ENCODE measurements around the gene PCK1. TPM values are rescaled to one million over a fixed set of nuclear protein-coding genes. Genes with fewer than 3 reads are reported as not detected.

The PCK1 gene
- total RNA-seq, 1 experiment from 2014 or later = 0.17 TPM

DNA sequence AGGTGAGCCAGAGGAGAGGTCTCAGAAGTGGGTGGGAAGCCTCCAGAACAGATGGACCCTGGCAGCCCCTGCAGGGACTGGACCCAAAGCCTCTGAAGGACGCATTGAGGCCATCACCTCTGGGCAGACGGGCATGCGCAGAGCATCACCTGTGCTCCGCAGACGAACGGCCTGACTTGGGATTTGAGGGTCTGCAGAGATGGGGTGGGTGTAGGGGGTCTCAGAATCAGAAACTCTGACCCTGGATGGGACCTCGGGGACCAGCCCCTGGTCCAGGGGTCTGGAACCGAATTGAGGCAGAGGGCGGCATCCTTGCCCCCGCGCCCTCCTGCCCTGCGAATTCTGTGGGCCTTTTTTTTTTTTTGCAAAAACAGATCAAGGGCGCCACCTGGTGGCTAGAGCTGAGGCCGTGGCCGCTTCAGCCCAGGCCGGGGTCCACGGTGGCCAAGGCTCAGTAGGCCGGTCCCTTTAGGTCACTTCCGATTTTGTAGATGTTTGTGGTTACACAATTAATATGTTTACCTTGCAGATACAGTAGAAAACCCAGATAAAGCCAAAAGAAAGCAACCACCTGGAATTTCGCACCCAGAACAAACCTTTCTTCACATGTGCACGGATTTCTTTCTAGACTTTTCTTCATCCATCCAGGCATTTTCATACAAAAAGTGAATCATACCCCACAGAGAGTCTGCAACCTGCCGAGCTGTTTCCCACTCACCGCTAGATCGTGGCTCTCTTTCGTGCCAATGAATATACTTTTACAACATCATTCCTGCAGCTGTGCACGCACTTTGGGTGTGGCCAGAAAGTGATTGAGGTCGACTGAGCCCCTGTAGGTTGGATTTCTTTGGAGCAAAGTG lies 33.4 kb downstream of the PCK1 start:
- ATAC-seq (peak; percentile 57), DNase-seq (ENCODE audit: low spot score) (peak; percentile 74)
- Mint-ChIP-seq H3K36me3 (no peaks in the 10 kb centered on the region), H3K4me3 (no peak overlapping the region), H3K4me1 (peaks cover 14% of the 10 kb centered on the region), H3K9me3 (no peaks in the 10 kb centered on the region), H3K27ac (no peak overlapping the region), H3K27me3 (ENCODE audit: low read depth) (no peaks in the 10 kb centered on the region)
- TF ChIP-seq FOXP1 (CRISPR knock-in tag; IDR thresholded peaks at IDR 0.05; ENCODE audit: borderline replicate concordance) (0 out of 2 replicates have a peak, but pooled peaks have one; percentile 35), ZNF396 (CRISPR knock-in tag; IDR thresholded peaks at IDR 0.05; ENCODE audit: borderline replicate concordance) (no peak)
- TF ChIP-seq, protein P1, sequence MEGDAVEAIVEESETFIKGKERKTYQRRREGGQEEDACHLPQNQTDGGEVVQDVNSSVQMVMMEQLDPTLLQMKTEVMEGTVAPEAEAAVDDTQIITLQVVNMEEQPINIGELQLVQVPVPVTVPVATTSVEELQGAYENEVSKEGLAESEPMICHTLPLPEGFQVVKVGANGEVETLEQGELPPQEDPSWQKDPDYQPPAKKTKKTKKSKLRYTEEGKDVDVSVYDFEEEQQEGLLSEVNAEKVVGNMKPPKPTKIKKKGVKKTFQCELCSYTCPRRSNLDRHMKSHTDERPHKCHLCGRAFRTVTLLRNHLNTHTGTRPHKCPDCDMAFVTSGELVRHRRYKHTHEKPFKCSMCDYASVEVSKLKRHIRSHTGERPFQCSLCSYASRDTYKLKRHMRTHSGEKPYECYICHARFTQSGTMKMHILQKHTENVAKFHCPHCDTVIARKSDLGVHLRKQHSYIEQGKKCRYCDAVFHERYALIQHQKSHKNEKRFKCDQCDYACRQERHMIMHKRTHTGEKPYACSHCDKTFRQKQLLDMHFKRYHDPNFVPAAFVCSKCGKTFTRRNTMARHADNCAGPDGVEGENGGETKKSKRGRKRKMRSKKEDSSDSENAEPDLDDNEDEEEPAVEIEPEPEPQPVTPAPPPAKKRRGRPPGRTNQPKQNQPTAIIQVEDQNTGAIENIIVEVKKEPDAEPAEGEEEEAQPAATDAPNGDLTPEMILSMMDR (IDR thresholded peaks at IDR 0.05) = peak; percentile 86
- ChIA-PET CTCF (interaction anchor here (0.7 to 5.5 kb wide), 8 partner anchors 10 to 589 kb away, joined by 3 to 53 read pairs (median 4); no protein-coding TSS in a partner anchor), POLR2A (interaction anchor here (0.6 kb wide), 1 partner anchor 842 kb away, joined by 4 read pairs; no protein-coding TSS in a partner anchor)

DNA sequence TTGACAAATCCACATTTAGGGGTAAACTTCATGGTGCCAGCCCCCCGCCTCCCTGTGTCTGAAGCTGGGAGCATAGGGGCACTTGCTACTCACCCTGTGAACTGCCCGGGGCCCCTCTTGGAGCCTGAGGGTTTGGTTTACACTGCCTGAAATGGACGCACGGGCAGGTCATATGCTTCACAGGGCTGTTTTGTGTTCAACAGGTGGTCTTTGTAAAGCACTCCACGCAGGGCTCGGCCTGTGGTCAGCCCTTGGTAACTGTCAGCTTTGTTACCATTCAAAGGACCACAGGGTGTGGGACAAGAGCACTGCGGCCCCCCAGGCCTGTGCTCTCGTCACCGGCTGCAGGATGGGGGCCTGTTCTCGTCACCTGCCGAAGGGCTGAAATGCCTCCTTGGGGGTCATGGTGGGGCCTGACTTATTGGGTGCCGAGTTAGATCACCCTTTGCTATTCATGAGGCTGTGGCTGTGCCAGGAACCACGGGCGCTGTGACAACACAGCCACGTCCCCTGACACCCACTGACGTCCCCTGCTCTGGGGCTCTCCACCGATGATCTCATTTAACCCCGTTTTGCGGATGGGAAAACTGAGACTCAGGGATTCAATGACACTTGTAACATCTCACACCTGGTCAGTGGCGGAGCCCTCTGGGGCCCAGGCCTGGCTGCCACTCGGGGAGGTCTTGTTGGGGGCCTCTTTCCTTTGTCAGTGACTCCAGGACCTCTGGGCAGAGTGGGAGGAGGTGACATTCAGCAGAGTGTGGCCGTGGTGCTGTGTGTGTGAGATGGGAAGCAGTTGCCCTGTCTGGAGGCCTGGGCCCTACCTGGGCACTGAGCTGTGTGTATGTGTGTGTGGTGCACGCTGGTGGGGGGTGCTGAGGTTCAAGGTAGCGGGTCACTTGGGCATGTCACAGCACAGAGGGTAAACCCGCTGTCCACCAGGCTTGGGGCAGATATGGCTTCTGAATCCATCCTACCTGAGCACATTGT lies 34.4 kb downstream of the PCK1 start:
- DNase-seq (ENCODE audit: low spot score) (no peak), ATAC-seq (no peak)
- H3K27me3 Mint-ChIP-seq (ENCODE audit: low read depth) = no peaks in the 10 kb centered on the region
- peaks cover 14% of the 10 kb centered on the region for H3K4me1 Mint-ChIP-seq
- H3K27ac Mint-ChIP-seq = no peak overlapping the region
- H3K4me3 Mint-ChIP-seq = no peak overlapping the region
- POLR2A ChIA-PET = interaction anchor here (1.5 kb wide), 1 partner anchor 17 kb away, joined by 3 read pairs; no protein-coding TSS in a partner anchor
- no peak for TF ChIP-seq NR3C1 (CRISPR knock-in tag; conservative IDR thresholded peaks at IDR 0.05; ENCODE audit: low read depth)
- TF ChIP-seq, protein P2, sequence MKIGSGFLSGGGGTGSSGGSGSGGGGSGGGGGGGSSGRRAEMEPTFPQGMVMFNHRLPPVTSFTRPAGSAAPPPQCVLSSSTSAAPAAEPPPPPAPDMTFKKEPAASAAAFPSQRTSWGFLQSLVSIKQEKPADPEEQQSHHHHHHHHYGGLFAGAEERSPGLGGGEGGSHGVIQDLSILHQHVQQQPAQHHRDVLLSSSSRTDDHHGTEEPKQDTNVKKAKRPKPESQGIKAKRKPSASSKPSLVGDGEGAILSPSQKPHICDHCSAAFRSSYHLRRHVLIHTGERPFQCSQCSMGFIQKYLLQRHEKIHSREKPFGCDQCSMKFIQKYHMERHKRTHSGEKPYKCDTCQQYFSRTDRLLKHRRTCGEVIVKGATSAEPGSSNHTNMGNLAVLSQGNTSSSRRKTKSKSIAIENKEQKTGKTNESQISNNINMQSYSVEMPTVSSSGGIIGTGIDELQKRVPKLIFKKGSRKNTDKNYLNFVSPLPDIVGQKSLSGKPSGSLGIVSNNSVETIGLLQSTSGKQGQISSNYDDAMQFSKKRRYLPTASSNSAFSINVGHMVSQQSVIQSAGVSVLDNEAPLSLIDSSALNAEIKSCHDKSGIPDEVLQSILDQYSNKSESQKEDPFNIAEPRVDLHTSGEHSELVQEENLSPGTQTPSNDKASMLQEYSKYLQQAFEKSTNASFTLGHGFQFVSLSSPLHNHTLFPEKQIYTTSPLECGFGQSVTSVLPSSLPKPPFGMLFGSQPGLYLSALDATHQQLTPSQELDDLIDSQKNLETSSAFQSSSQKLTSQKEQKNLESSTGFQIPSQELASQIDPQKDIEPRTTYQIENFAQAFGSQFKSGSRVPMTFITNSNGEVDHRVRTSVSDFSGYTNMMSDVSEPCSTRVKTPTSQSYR (CRISPR knock-in tag; IDR thresholded peaks at IDR 0.05) = no peak
- no peak for TF ChIP-seq TEAD4 (CRISPR knock-in tag; IDR thresholded peaks at IDR 0.05)
- TF ChIP-seq SMAD3 (CRISPR knock-in tag; IDR thresholded peaks at IDR 0.05; ENCODE audit: borderline replicate concordance) = no peak
- no peak for TF ChIP-seq ZBTB21 (CRISPR knock-in tag; IDR thresholded peaks at IDR 0.05; ENCODE audit: borderline replicate concordance)
- TF ChIP-seq HMGA2 (CRISPR knock-in tag; IDR thresholded peaks at IDR 0.05) = no peak
- TF ChIP-seq, protein P3, sequence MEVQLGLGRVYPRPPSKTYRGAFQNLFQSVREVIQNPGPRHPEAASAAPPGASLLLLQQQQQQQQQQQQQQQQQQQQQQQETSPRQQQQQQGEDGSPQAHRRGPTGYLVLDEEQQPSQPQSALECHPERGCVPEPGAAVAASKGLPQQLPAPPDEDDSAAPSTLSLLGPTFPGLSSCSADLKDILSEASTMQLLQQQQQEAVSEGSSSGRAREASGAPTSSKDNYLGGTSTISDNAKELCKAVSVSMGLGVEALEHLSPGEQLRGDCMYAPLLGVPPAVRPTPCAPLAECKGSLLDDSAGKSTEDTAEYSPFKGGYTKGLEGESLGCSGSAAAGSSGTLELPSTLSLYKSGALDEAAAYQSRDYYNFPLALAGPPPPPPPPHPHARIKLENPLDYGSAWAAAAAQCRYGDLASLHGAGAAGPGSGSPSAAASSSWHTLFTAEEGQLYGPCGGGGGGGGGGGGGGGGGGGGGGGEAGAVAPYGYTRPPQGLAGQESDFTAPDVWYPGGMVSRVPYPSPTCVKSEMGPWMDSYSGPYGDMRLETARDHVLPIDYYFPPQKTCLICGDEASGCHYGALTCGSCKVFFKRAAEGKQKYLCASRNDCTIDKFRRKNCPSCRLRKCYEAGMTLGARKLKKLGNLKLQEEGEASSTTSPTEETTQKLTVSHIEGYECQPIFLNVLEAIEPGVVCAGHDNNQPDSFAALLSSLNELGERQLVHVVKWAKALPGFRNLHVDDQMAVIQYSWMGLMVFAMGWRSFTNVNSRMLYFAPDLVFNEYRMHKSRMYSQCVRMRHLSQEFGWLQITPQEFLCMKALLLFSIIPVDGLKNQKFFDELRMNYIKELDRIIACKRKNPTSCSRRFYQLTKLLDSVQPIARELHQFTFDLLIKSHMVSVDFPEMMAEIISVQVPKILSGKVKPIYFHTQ (CRISPR knock-in tag; IDR thresholded peaks at IDR 0.05) = no peak
- TF ChIP-seq NR2C2 (CRISPR knock-in tag; IDR thresholded peaks at IDR 0.05) = no peak
- CTCF ChIA-PET = interaction anchor here (0.9 to 5.5 kb wide), 11 partner anchors 12 to 613 kb away, joined by 3 to 53 read pairs (median 4); no protein-coding TSS in a partner anchor
- H3K36me3 Mint-ChIP-seq = no peaks in the 10 kb centered on the region
- no peaks in the 10 kb centered on the region for H3K9me3 Mint-ChIP-seq

All from WTC11 (cell line).